Measurements from ENCODE around the gene TEN1.

DNA sequence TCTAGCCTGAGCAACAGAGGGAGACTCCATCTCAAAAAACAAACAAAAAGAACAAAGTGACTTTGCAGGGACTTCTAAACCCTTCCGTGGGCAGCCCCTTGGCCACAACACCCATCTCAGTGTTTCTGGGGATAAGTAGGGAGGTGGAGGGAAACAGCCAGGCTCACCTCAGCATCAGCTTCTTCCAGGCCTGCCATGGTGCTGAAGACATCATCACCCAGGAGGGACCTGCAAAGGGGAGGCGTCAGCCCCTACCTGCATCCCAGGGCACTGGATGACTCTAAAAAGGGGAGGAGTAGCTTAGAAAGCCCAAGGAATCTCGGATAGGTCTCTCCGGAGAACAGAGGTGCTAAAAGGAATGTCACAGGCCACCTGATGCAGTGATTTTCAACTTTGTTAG is 48.0 kb upstream of the TEN1 start:
- TF ChIP-seq CTCF (IDR thresholded peaks at IDR 0.05) (no peak), EZH2phosphoT487 (IDR thresholded peaks at IDR 0.05) (no peak), EZH2 (IDR thresholded peaks at IDR 0.05) (no peak)

Measured in neural progenitor cell (in vitro differentiated cells).